ENCODE results near the gene SLC25A41. TPM values are rescaled to one million over a fixed set of nuclear protein-coding genes. Genes with fewer than 3 reads are reported as not detected.

SLC25A41 gene
- total and polyA plus RNA-seq, 9 of the 15 experiments (the other 6 are each of a cell fraction or from before 2014, with no cell fraction given): 0.08 to 4.2 (median 1.6) TPM

GRCh38 chr19:6424939-6425731 is 8.4 kb downstream of the SLC25A41 start (continued):
- TF ChIP-seq, protein P1, sequence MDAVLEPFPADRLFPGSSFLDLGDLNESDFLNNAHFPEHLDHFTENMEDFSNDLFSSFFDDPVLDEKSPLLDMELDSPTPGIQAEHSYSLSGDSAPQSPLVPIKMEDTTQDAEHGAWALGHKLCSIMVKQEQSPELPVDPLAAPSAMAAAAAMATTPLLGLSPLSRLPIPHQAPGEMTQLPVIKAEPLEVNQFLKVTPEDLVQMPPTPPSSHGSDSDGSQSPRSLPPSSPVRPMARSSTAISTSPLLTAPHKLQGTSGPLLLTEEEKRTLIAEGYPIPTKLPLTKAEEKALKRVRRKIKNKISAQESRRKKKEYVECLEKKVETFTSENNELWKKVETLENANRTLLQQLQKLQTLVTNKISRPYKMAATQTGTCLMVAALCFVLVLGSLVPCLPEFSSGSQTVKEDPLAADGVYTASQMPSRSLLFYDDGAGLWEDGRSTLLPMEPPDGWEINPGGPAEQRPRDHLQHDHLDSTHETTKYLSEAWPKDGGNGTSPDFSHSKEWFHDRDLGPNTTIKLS (IDR thresholded peaks at IDR 0.05; ENCODE audit: borderline replicate concordance, low read depth): peak; percentile 87
- TF ChIP-seq ADNP (tag; IDR thresholded peaks at IDR 0.05) (no peak), ZBTB17 (CRISPR knock-in tag; IDR thresholded peaks at IDR 0.05) (peak; percentile 93), ZNF77 (CRISPR knock-in tag; IDR thresholded peaks at IDR 0.05) (no peak), TAF9B (IDR thresholded peaks at IDR 0.05; ENCODE audit: partially characterized antibody) (no peak), ZBTB33 (CRISPR knock-in tag; IDR thresholded peaks at IDR 0.05) (peak; percentile 89), TOE1 (IDR thresholded peaks at IDR 0.05; ENCODE audit: borderline replicate concordance) (peak; percentile 96), TOE1 (CRISPR knock-in tag; IDR thresholded peaks at IDR 0.05; ENCODE audit: borderline replicate concordance, low read depth) (0 out of 2 replicates have a peak, but pooled peaks have one; percentile 67), E2F6 (IDR thresholded peaks at IDR 0.05; ENCODE audit: borderline replicate concordance in 1 of 2, extremely low read depth in 1 of 2, insufficient read depth in 1 of 2, insufficient read length in 1 of 2, low read depth in 1 of 2, low read length in 1 of 2, poor library complexity in 1 of 2, severe bottlenecking in 1 of 2) (peak; percentile 100), BHLHE40 (IDR thresholded peaks at IDR 0.05; ENCODE audit: low read length) (peak; percentile 79), CC2D1A (IDR thresholded peaks at IDR 0.05) (peak; percentile 67; the same call in 1 of the 2 replicates), SOX6 (IDR thresholded peaks at IDR 0.05) (peak; percentile 35; the same call in 1 of the 2 replicates), MAFF (IDR thresholded peaks at IDR 0.05; ENCODE audit: low read length) (no peak), ZZZ3 (IDR thresholded peaks at IDR 0.05) (peak; percentile 76), ZNF408 (CRISPR knock-in tag; IDR thresholded peaks at IDR 0.05; ENCODE audit: low read depth) (no peak)
- TF ChIP-seq, protein P2, sequence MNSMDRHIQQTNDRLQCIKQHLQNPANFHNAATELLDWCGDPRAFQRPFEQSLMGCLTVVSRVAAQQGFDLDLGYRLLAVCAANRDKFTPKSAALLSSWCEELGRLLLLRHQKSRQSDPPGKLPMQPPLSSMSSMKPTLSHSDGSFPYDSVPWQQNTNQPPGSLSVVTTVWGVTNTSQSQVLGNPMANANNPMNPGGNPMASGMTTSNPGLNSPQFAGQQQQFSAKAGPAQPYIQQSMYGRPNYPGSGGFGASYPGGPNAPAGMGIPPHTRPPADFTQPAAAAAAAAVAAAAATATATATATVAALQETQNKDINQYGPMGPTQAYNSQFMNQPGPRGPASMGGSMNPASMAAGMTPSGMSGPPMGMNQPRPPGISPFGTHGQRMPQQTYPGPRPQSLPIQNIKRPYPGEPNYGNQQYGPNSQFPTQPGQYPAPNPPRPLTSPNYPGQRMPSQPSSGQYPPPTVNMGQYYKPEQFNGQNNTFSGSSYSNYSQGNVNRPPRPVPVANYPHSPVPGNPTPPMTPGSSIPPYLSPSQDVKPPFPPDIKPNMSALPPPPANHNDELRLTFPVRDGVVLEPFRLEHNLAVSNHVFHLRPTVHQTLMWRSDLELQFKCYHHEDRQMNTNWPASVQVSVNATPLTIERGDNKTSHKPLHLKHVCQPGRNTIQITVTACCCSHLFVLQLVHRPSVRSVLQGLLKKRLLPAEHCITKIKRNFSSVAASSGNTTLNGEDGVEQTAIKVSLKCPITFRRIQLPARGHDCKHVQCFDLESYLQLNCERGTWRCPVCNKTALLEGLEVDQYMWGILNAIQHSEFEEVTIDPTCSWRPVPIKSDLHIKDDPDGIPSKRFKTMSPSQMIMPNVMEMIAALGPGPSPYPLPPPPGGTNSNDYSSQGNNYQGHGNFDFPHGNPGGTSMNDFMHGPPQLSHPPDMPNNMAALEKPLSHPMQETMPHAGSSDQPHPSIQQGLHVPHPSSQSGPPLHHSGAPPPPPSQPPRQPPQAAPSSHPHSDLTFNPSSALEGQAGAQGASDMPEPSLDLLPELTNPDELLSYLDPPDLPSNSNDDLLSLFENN (IDR thresholded peaks at IDR 0.05; ENCODE audit: low read depth in 2 of 2, low read length in 2 of 2): no peak
- TF ChIP-seq, protein P3, sequence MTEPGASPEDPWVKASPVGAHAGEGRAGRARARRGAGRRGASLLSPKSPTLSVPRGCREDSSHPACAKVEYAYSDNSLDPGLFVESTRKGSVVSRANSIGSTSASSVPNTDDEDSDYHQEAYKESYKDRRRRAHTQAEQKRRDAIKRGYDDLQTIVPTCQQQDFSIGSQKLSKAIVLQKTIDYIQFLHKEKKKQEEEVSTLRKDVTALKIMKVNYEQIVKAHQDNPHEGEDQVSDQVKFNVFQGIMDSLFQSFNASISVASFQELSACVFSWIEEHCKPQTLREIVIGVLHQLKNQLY (CRISPR knock-in tag; conservative IDR thresholded peaks at IDR 0.05): peak in 1 of 2 experiments; percentile 97; a peak in 2 of 4 replicates
